ENCODE measurements around the gene FRMD5.

- TF ChIP-seq, protein P1, sequence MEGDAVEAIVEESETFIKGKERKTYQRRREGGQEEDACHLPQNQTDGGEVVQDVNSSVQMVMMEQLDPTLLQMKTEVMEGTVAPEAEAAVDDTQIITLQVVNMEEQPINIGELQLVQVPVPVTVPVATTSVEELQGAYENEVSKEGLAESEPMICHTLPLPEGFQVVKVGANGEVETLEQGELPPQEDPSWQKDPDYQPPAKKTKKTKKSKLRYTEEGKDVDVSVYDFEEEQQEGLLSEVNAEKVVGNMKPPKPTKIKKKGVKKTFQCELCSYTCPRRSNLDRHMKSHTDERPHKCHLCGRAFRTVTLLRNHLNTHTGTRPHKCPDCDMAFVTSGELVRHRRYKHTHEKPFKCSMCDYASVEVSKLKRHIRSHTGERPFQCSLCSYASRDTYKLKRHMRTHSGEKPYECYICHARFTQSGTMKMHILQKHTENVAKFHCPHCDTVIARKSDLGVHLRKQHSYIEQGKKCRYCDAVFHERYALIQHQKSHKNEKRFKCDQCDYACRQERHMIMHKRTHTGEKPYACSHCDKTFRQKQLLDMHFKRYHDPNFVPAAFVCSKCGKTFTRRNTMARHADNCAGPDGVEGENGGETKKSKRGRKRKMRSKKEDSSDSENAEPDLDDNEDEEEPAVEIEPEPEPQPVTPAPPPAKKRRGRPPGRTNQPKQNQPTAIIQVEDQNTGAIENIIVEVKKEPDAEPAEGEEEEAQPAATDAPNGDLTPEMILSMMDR (IDR thresholded peaks at IDR 0.05), result no peak
- no peak for TF ChIP-seq POLR2A (IDR thresholded peaks at IDR 0.05)
Observed at GRCh38 chr15:44129911-44130310, 65.2 kb downstream of the FRMD5 start.
